Tibial nerve (tissue), 4 donors: ENCODE measurements around the gene SUGP1. TPM values are rescaled to one million over a fixed set of nuclear protein-coding genes. Genes with fewer than 3 reads are reported as not detected.

Source experiments
- DNase-seq, 2 donors: peaks; one replicate each; pipeline ENCODE4 v3.0.0-alpha.2; 2019; ENCODE audit warnings: low spot score in 2 of 2
- H3K27ac ChIP-seq, 4 donors: fragments of 200-600 bp; sonication (generic) in 3 of 4; one replicate each; pipeline ENCODE4 v1.5.1; 2017 to 2019; ENCODE audit warnings: mild to moderate bottlenecking in 1 of 4
- H3K27me3 ChIP-seq, 2 donors: fragments of 200-600 bp; sonication (generic) in 1 of 2; one replicate each; pipeline versions ENCODE4 v1.5.1 to v1.6.0; 2017 to 2019
- H3K36me3 ChIP-seq, 3 donors: fragments of 200-600 bp; sonication (generic); one replicate each; pipeline ENCODE4 v1.5.1; 2018 to 2019
- H3K4me1 ChIP-seq, 4 donors: fragments of 200-600 bp; sonication (generic) in 3 of 4; one replicate each; pipeline ENCODE4 v1.5.1; 2017 to 2019
- H3K4me3 ChIP-seq, 4 donors: fragments of 200-600 bp; sonication (generic) in 3 of 4; one replicate each; pipeline ENCODE4 v1.5.1; 2017 to 2019; ENCODE audit warnings: mild to moderate bottlenecking in 1 of 4, moderate library complexity in 1 of 4
- H3K9me3 ChIP-seq, 4 donors: fragments of 200-600 bp; sonication (generic) in 3 of 4; one replicate each; pipeline ENCODE4 v1.5.1; 2017 to 2019
- CTCF ChIP-seq, 5 experiments: fragments of 200-600 bp in 3 of 5; fragments of 450-650 bp in 2 of 5; sonication (generic) in 3 of 5; IDR thresholded peaks; one replicate each; pipeline ENCODE4 v1.5.1; 2016 to 2019; ENCODE audit warnings: antibody characterized with exemption in 5 of 5, mild to moderate bottlenecking in 3 of 5, moderate library complexity in 2 of 5
- EP300 ChIP-seq, 2 donors: sonication (generic); formaldehyde crosslinking; IDR thresholded peaks; one replicate each; pipeline ENCODE4 v1.6.1; 2017; ENCODE audit warnings: antibody characterized with exemption in 2 of 2, mild to moderate bottlenecking in 1 of 2
- POLR2A ChIP-seq, 2 donors: fragments of 450-650 bp; IDR thresholded peaks; one replicate each; pipeline ENCODE4 v1.6.1; 2017; ENCODE audit warnings: antibody characterized with exemption in 2 of 2, mild to moderate bottlenecking in 2 of 2, moderate library complexity in 2 of 2
- WGBS, 2 donors: methylation state at CpG; one replicate each; pipeline ENCODE4 v1.1.5; 2018; 5-methylcytosine and 5-hydroxymethylcytosine counted together
- total RNA-seq, 4 donors: library from RNA; depleted of rRNA; stranded (reverse); fragments of >200 nt; gene quantifications; one replicate each; pipeline ENCODE4 v1.1.0, GENCODE V29; 2016

SUGP1 gene
- total RNA-seq, 4 donors from 2014 or later = 21.6 to 36.0 (median 27.5) TPM

- no peaks in the 10 kb centered on the region for H3K27me3 ChIP-seq
- no peaks in the 10 kb centered on the region for H3K4me1 ChIP-seq
- no peaks in the 10 kb centered on the region for H3K9me3 ChIP-seq
- H3K36me3 ChIP-seq = peaks cover 4 to 99% (median 18%) of the 10 kb centered on the region in 3 donors
- no peak for DNase-seq
- TF ChIP-seq EP300 (IDR thresholded peaks at IDR 0.05) = no peak
- WGBS, 2 donors = 91 to 95% methylated on average over 10 of the region's 10 CpGs
- no peak overlapping the region for H3K4me3 ChIP-seq
- H3K27ac ChIP-seq = no peak overlapping the region
These were observed 34.6 kb downstream of the SUGP1 start for GRCh38 chr19:19285686-19286085.

GRCh38 chr19:19280561-19280960 is 39.7 kb downstream of the SUGP1 start:
- 83 to 85% methylated on average over 14 to 16 of the region's 16 CpGs for WGBS, 2 donors
- Histone ChIP-seq H3K4me1 (no peaks in the 10 kb centered on the region), H3K27ac (no peak overlapping the region), H3K27me3 (no peaks in the 10 kb centered on the region), H3K4me3 (no peak overlapping the region), H3K36me3 (peaks cover 4 to 100% (median 20%) of the 10 kb centered on the region in 3 donors), H3K9me3 (no peaks in the 10 kb centered on the region)
- DNase-seq = no peak
- TF ChIP-seq EP300 (IDR thresholded peaks at IDR 0.05) = no peak
- no peak for TF ChIP-seq POLR2A (IDR thresholded peaks at IDR 0.05)
- no peak for TF ChIP-seq CTCF (IDR thresholded peaks at IDR 0.05)

GRCh38 chr19:19279853-19280252 is 40.5 kb downstream of the SUGP1 start:
- Histone ChIP-seq H3K27ac (no peak overlapping the region), H3K4me3 (no peak overlapping the region), H3K36me3 (peaks cover 4 to 100% (median 15%) of the 10 kb centered on the region in 3 donors), H3K4me1 (no peaks in the 10 kb centered on the region), H3K27me3 (no peaks in the 10 kb centered on the region), H3K9me3 (no peaks in the 10 kb centered on the region)
- 94 to 95% methylated on average over 13 to 16 of the region's 16 CpGs for WGBS, 2 donors
- no peak for DNase-seq
- TF ChIP-seq CTCF (IDR thresholded peaks at IDR 0.05) (no peak), POLR2A (IDR thresholded peaks at IDR 0.05) (no peak), EP300 (IDR thresholded peaks at IDR 0.05) (no peak)

GRCh38 chr19:19279062-19279612 is 41.2 kb downstream of the SUGP1 start:
- Histone ChIP-seq H3K27ac (no peak overlapping the region), H3K4me3 (no peak overlapping the region), H3K9me3 (no peaks in the 10 kb centered on the region), H3K36me3 (peaks cover 4 to 98% (median 15%) of the 10 kb centered on the region in 3 donors), H3K4me1 (no peaks in the 10 kb centered on the region), H3K27me3 (no peaks in the 10 kb centered on the region)
- TF ChIP-seq POLR2A (IDR thresholded peaks at IDR 0.05) (no peak), EP300 (IDR thresholded peaks at IDR 0.05) (no peak), CTCF (IDR thresholded peaks at IDR 0.05) (no peak)
- 85 to 90% methylated on average over 16 to 18 of the region's 19 CpGs for WGBS, 2 donors
- no peak for DNase-seq

- peaks cover 0 to 2% (median under 1%) of the 10 kb centered on the region in 4 donors for H3K4me1 ChIP-seq
- WGBS, 2 donors = 89 to 92% methylated on average over 7 of the region's 7 CpGs
- TF ChIP-seq CTCF (IDR thresholded peaks at IDR 0.05) (no peak), POLR2A (IDR thresholded peaks at IDR 0.05) (no peak), EP300 (IDR thresholded peaks at IDR 0.05) (no peak)
- no peak for DNase-seq
- H3K4me3 ChIP-seq = no peak overlapping the region
- H3K36me3 ChIP-seq = peaks cover 4 to 90% (median 9%) of the 10 kb centered on the region in 3 donors
- H3K9me3 ChIP-seq = no peaks in the 10 kb centered on the region
- no peaks in the 10 kb centered on the region for H3K27me3 ChIP-seq
- H3K27ac ChIP-seq = no peak overlapping the region
These were observed 42.0 kb downstream of the SUGP1 start for GRCh38 chr19:19278315-19278714.
